ENCODE results near the gene SPDL1.

SPDL1 gene

DNA sequence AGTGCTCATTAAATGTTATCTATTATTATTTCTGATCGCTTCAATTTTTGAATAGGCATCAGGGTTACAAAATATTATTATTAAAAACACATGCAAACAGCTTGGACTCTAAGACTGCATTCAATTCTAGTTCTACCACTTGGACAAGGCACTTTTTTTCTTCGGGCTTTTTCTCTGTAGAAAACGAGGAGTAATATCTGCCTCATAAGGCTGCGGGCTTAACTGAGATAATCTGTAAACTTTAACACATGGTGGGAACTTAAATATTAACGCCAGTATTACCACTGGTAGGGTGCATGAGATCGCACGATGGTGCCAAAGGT is 511 bp upstream of the SPDL1 start:
- no peak for DNase-seq (ENCODE audit: low spot score)
- TF ChIP-seq, protein P1, sequence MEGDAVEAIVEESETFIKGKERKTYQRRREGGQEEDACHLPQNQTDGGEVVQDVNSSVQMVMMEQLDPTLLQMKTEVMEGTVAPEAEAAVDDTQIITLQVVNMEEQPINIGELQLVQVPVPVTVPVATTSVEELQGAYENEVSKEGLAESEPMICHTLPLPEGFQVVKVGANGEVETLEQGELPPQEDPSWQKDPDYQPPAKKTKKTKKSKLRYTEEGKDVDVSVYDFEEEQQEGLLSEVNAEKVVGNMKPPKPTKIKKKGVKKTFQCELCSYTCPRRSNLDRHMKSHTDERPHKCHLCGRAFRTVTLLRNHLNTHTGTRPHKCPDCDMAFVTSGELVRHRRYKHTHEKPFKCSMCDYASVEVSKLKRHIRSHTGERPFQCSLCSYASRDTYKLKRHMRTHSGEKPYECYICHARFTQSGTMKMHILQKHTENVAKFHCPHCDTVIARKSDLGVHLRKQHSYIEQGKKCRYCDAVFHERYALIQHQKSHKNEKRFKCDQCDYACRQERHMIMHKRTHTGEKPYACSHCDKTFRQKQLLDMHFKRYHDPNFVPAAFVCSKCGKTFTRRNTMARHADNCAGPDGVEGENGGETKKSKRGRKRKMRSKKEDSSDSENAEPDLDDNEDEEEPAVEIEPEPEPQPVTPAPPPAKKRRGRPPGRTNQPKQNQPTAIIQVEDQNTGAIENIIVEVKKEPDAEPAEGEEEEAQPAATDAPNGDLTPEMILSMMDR (IDR thresholded peaks at IDR 0.05; ENCODE audit: extremely low read depth, missing control alignments), result no peak

DNA sequence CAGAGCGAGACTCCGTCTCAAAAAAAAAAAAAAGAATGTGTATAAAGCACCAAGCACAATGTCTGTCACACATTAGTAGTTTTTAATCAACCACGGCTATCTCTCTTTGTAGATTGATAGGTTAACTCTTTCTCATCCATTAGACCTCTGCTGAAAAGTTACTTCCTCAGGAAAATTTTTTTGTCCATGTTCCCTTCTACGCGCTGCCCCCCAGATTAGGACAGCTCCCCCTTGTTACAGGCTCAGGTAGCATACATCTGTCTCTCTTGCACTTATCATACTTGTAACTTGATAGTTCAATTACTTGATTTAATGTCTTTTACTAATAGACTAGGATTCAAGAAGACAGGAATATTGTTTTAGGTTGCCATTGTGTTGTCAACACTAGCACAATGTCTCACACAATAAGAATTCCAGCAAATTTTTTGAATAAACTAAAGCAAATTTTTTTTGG is 1.5 kb downstream of the SPDL1 start:
- TF ChIP-seq, protein P1 (IDR thresholded peaks at IDR 0.05; ENCODE audit: extremely low read depth, missing control alignments), result no peak
- DNase-seq (ENCODE audit: low spot score), result no peak

DNA sequence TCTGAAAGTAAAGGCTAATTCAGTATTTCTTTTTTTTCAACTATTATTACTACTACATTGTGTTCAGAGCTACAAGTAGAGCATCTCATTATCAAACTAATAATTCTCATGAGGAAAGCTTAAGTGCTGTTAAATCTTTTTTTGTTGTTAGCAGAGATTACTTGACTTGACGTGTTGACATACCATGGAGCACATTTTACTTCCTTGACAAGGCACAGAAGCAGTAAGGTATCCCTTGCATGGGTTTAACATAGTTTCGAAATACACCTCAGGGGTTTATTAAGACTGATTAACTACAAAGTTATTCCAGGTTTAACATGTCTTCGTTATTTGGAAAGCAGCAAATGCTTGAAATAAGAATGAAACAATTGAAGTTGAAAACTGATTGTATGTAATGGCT is 7.0 kb downstream of the SPDL1 start:
- TF ChIP-seq, protein P1 (IDR thresholded peaks at IDR 0.05; ENCODE audit: extremely low read depth, missing control alignments), result no peak
- no peak for DNase-seq (ENCODE audit: low spot score)

DNA sequence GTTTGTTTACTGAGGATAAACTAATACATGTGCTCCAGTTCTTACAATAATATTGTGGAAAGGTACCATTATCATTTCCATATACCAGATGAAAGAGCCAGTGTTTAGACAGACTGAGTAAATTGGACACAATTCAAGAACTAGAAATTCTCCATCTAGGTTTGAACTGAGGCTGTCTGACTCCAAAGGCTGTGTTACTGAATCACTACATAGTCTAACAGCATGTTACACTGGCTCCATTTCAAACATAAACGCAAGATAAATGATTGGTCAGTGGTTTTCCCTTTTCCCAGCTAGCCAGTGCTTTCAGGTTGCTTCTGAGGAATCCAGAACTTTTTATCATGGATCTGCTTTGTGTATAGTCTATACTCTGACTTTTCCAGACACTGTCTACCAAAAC is 8.1 kb downstream of the SPDL1 start:
- no peak for DNase-seq (ENCODE audit: low spot score)
- TF ChIP-seq, protein P1 (IDR thresholded peaks at IDR 0.05; ENCODE audit: extremely low read depth, missing control alignments), result no peak

DNA sequence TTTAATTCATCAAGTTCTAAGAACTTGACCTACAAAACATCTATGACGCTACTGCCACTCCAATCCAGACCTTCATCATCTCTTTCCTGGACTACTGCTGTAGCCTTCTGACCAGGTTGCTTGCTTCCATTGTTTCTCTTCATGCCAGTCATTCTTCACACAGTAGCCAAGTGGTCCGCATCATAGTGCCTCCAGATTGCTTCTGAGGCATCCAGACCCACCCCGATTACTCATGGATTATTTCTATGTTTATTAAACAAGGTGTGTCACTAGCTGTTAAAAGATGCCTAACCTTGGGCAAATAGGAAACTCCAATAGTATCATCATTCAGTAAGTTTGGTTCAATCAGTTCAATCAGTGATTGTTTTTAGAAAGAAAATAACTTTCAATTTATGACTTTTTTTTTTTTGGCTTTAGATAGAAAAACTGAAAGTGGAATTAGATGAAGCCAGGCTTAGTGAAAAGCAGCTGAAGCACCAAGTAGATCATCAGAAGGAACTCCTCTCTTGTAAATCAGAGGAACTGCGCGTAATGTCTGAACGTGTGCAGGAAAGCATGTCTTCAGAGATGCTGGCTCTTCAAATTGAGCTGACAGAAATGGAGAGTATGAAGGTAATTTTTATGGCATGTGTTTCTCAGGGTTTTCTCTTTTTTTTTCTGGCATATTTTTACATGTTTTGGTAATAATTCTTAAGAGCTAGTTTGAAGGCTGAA is 9.5 kb downstream of the SPDL1 start:
- DNase-seq (ENCODE audit: low spot score), result no peak
- TF ChIP-seq, protein P1 (IDR thresholded peaks at IDR 0.05; ENCODE audit: extremely low read depth, missing control alignments), result no peak

DNA sequence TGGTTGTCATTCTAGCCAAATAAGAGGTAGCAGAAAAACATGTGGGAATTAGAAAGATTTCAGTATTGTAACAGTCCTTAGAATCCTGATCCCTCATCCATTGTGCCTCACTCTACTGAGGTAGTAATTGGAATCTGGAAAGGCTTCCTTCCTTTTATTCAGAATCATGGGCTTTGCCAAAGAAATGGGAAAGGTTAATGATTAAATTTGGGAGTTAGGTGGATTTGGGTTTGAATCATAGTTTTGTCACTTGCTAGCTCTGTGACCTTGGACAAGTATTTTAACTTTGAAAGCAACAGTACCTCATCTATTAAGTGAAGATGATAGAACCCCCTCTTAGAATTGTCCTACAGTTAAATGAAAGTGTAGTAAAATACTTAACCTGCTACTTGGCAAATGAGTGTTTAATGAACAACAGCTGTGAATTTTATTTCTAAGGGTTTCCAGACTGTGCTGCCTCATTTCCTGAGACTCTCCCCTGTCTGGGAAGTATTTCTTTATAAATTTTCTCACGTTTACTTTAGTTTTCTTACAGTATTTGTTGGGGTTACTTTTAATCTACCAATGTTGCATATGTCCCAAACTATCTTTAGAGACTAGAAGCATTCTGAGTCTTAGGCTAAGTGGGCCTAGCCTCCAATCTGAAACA is 11.7 kb downstream of the SPDL1 start:
- no peak for DNase-seq (ENCODE audit: low spot score)
- TF ChIP-seq, protein P1 (IDR thresholded peaks at IDR 0.05; ENCODE audit: extremely low read depth, missing control alignments), result no peak

DNA sequence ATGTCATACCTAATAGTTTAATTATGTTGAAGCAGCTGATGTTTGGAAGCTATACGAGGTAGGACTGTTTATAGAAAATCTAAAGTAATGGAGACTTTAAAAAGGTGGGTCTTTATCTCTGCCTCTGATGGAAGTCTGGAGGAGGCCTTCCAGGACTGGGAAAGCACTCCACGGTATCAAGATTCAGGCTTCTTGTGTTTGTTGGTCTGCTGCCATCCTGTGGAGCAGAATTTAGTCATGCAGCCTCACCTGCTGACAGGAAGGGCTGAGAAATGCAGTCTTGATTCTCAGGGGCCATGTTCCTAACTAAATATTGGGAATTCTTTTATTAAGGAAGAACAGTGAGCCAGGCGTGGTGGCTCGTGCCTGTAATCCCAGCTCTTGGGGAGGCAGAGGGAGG is 15.9 kb downstream of the SPDL1 start:
- TF ChIP-seq, protein P1 (IDR thresholded peaks at IDR 0.05; ENCODE audit: extremely low read depth, missing control alignments), result no peak
- no peak for DNase-seq (ENCODE audit: low spot score)
